Effector CD8-positive, alpha-beta T cell (primary cell): ENCODE measurements around the gene CCDC27.
A peak's percentile ranks its signal among the peaks of the same experiment; 100 is the strongest.

ENCODE experiments used
- DNase-seq: peaks from one replicate; lab custom pipeline; 2025; lab: John Stamatoyannopoulos, UW

CCDC27 gene

GRCh38 chr1:3753656-3754454 is 1.6 kb downstream of the CCDC27 start:
- DNase-seq = no peak

DNA sequence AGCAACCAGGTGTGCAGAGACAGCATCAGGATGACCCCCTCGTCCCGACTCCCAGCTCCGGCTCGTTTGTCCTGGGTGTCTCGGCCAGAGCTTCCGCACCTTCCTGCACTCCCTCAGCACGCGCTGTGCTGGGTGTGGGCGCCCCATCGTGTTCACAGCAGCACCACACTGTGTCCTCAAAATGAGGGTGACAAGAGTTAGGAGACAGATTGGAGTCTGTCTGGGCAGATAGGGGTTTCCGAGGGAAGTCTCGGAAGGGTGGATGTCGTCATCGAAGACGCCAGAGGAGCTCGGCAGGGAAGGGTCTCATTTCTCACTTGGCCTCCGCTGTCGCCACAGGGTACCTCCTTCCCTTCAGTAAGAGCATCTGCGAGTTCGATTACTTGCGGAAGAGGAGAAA is 4.1 kb downstream of the CCDC27 start:
- no peak for DNase-seq

GRCh38 chr1:3759164-3759563 is 6.9 kb downstream of the CCDC27 start:
- DNase-seq = no peak

DNA sequence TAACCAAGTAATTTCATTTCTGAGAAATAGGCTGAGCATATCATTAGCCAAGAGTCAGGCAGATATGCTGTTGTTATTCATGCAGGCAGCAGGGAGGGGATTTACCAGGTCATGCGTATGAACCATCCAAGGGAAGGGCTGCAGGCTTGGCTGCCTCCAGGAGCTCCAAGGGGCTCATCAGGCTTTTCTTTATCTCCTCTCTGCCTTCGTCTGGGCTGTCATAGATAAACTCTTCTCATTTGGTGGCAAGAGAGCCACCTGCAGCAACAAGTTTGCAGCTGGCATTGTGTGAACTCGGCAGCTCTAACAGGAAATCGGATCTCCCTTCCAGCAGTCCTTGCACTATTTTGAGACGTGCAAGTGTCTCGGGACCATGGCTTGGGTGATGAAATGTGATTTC is 7.5 kb downstream of the CCDC27 start:
- no peak for DNase-seq

DNA sequence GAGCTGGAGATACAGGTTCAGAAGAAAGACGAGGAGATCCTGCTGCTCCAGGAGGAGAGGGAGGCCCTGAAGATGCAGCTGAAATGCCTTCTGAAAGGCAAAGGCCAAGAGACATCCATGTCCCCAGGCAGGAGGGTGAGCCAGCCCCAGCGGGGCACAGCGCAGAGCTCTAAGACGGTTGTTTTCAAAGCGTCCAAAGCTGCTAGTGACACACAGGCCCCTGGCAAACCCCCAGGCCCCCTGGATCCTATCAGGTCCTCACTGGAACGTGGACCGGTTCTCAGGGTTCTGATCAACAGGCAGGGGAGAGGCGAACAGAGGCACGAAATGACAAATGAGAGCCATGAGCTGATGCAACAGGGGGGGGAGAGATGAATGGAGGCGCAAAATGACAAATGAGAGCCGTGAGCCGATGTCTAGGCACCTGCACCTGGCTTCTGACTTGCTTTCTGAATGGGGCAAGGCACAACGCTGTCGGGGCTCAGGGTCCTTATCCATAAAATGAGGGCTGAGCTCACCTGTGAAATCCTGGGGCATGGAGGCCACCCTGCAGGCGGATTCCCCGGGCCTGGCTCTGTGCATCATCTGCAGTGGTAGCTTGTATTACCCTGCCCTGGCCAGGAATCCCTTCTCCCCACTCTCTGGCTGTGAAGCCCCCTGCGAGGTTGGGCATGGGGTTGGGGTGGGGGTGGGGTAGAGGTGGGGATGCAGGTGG is 9.2 kb downstream of the CCDC27 start:
- DNase-seq = no peak

GRCh38 chr1:3762151-3762872 is 10.1 kb downstream of the CCDC27 start:
- no peak for DNase-seq

- DNase-seq = no peak
These were observed 10.6 kb downstream of the CCDC27 start for GRCh38 chr1:3762873-3763228.

DNA sequence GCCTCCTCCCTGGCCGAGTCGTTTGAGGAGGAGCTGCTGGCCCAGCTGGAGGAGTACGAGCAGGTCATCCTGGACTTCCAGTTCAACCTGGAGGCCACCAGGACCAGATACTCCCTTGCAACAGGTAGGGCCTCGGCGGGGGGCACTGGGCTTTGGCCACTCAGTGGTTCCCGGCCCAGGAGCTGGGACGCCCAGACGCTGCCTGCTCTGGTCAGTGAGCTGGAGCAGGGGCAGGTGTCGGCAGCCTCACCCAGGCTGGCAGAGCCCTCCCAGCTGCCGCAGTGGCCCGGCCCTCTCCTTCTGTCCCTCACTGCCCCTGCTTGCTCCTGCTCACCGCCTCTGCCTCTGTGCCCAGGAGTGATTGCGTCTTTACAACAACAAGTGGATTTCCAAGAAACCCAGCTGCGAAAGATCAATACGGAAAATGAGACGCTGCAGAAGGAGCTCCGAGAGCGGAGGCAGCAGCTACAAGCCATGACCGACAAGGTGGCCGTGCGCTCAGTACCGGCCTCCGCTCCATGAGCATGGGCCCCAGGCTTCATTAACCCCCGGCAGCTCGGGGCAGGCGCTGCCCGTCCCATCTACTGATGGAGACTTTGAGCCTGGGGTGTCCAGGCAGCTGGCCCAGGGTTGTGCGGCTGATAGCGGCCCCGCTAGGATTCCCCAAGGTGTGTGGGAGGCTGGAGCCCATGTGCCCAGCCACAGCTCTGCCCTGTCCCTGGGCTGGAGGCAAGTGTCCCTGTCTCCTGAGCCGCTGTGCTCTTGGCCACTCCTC is 11.3 kb downstream of the CCDC27 start:
- no peak for DNase-seq

DNA sequence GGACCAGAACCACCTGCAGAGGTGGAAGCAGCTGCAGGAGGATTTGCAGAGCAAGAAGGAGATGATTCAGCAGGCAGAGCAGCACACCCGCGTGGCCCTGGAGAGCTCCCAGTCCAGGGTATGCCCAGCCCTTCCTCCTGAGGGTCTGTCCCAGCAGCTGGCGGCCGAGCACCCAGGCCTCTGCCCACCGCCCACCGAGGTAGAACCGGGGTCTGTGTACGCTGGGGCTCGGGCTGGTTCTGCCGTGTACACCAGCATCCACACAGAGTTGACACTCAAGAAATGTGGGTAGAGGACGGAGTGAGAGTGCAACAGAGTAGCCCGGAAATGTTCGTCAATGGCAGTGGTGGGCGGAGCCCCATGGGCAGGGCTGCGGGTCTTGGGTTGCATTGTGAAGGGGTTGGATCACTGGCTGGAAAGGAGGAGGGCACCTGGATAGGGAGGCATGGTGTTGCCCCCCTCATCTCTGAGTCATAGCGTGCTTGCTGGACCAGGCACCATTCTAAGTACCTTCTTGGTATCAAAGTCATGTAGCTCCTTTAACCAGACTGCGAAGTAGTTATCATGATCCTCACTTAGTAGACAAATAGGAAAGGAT is 15.2 kb downstream of the CCDC27 start:
- no peak for DNase-seq

GRCh38 chr1:3768811-3769390 is 16.7 kb downstream of the CCDC27 start:
- DNase-seq = no peak

- no peak for DNase-seq
These were observed 18.0 kb downstream of the CCDC27 start for GRCh38 chr1:3770047-3770765.

DNA sequence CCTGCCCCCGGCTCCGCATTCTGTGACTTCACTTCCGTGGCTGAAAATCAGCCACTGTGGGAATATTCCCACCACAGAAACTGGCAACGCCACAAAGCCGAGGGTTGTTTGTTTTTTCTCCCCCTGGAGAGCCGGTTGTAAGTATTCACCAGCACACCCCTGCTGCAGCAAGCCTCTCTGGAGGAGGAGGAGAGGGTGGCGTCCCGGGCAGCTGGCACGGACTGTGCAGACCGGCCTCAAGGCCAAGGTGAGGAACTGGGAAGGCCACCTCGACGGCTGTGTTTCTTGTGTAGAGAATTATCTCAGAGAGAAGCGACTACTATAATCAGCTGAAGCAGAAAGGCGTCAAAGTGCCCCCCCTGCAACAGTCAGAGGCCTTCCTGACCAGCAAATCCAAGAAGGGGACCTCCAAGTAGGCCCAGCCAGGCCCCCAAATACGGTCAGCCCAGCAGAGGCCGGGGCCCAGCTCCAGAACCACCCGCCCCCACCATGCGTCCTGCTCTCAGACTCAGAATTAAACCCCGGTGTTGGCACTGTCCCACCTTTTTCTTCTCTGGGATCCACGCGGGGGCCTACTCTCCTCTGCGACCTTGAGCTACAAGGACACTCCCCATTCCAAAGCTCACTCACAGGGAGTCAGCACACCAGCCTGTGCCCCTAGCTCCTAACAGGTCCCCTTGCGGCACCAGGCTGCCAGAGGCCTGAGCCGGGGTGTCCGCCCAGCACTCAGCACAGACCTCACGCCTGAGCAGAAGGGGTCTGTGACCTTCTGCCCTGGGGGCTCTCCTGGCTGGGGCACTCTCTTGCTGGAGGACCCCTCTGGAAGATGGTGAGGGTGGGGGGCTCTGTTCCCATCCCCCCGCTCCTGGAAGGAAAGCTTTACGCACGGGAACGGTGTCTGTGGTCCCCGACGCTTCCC is 19.1 kb downstream of the CCDC27 start:
- DNase-seq = no peak

GRCh38 chr1:3772027-3772714 is 19.9 kb downstream of the CCDC27 start:
- peak; percentile 83 for DNase-seq

DNA sequence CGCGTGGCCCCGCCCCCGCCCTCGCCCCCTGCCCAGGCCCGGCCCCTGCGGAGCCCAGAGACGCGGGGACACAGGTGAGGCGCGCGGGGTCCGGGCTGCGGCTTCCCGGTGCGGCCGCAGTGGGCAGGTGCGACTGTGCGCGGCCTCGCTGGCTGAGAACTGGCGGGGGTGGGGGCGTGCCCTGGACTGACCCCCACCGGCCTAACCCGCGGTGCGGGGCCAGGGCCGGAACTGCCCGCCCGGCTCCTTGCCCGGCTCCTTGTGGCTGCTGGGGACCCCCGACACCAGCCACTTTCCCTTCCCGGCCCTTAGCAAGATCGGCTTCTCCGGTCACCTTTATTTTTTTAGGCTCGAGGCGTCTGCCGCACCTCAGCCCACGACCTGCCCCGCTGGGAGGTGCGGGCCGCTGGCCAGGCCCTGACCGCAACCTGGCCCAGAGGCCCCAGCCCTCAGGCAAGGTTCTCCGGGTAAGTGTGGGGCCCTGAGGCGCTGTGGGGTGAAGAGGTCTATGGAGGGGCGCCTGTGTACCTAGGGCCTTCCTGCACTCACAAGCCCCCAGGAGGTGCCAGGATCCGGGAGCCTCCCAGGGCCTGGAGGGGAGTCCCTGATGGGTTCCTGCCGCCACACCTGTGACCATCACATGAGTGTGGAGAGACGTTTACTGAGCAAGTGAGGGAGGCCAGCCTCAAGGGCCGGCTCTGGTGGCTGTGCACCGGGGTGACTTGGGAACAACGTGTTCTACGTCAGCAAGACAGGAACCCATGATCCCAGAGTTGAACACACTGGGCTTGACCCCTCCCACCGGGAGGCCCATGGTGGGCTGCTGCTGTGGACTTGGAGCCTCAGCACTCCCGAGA is 20.7 kb downstream of the CCDC27 start, which contains the start of gene SMIM1:
Gene SMIM1 (plus strand): TSS at position 35 of the 857 bp plus-strand sequence. CDS start 2,625 bp downstream, outside the sequence.
- DNase-seq = no peak

GRCh38 chr1:3773572-3774275 is 21.5 kb downstream of the CCDC27 start:
- DNase-seq = no peak

DNA sequence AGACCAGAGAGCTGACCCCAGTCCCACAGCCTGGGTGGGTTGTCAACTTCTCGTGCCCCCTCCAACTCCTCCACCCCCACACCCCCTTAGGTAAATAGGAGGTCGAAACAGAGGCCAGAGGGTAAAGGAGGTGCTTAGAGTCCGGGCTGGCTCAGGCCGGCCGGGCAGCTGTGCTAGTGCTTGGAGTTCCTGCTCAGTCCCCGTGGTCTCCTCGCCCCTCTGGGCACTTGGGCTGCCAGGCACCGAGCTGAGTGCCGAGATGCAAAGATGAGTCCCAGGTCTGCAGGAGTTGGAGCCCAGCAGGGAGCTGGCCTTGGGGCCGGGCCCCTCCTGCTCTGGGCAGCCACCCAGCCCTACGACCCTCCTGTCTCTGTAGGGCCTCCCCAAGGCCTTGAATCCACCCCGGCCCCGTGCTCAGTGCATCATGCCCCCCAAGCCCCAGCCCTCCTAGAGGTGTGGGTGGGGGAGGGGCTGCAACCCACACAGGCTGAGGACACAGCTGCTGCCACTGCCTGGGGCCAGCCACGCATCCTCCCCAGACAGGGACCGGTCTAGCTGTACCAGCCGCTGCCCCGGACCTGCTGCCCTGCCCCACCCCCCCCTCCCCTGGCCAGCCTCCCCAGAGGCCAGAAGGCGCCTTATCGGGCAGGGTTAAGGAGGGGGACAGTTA is 22.2 kb downstream of the CCDC27 start:
- DNase-seq = no peak
